IMR-90 (cell line): Measurements from ENCODE around the gene SLF2. TPM values are rescaled to one million over a fixed set of nuclear protein-coding genes. Genes with fewer than 3 reads are reported as not detected.

ENCODE experiments used
- ATAC-seq: fragments of 200-7000 bp; cut with Tn5 transposase; 2 replicates; pipeline ENCODE4 v1.9.1; 2020; ENCODE audit warnings: low read depth, mild to moderate bottlenecking, moderate library complexity
- BruUV-seq: library from RNA; stranded (reverse); fragments of 400-500 nt; replicated peaks from 2 replicates; lab custom pipeline; 2021; lab: Mats Ljungman, UMichigan
- CTCF ChIA-PET: fragments of 300-600 bp; formaldehyde crosslinking; extraction: SDS; loops from one replicate; lab custom pipeline; 2021; ENCODE audit warnings: antibody characterized with exemption; lab: Yijun Ruan, JAX
- POLR2A ChIA-PET: fragments of 300-600 bp; sonication (Branson Sonifier 250); formaldehyde crosslinking; loops from one replicate; lab custom pipeline; 2022; ENCODE audit warnings: antibody characterized with exemption; ENCODE audit not compliant: unreplicated experiment; lab: Charles Lee
- DNase-seq: peaks from one replicate; pipeline ENCODE4 v3.0.0; 2013
- H2AFZ ChIP-seq: replicated peaks from 2 replicates; pipeline ENCODE3; 2013; ENCODE audit warnings: low read length, mild to moderate bottlenecking; ENCODE audit not compliant: poor library complexity
- H2AK5ac ChIP-seq: 2 replicates; pipeline ENCODE4 v1.6.1; 2013; ENCODE audit warnings: low read depth, low read length, inconsistent platforms
- H2AK9ac ChIP-seq: replicated peaks from 2 replicates; pipeline ENCODE3; 2013; ENCODE audit warnings: mild to moderate bottlenecking, low read depth, low read length, moderate library complexity; ENCODE audit not compliant: poor library complexity
- H2BK120ac ChIP-seq: 2 replicates; pipeline ENCODE4 v1.6.1; 2013; ENCODE audit warnings: low read depth, low read length, inconsistent platforms
- H2BK15ac ChIP-seq: 3 replicates; pipeline ENCODE4 v1.6.1; 2013; ENCODE audit warnings: low read depth, low read length, inconsistent platforms
- H2BK20ac ChIP-seq: 2 replicates; pipeline ENCODE4 v1.6.1; 2013; ENCODE audit warnings: low read depth, mild to moderate bottlenecking, inconsistent platforms, low read length, moderate library complexity
- H2BK5ac ChIP-seq: 2 replicates; pipeline ENCODE4 v1.6.1; 2013; ENCODE audit warnings: mild to moderate bottlenecking, low read depth, low read length, inconsistent platforms; ENCODE audit not compliant: poor library complexity, severe bottlenecking
- H3K14ac ChIP-seq: replicated peaks from 2 replicates; pipeline ENCODE4 v1.6.1; 2013; ENCODE audit warnings: low read depth, low read length, inconsistent platforms
- H3K18ac ChIP-seq: 2 replicates; pipeline ENCODE4 v1.6.1; 2013; ENCODE audit warnings: low read depth, low read length, control low read depth
- H3K23ac ChIP-seq: 2 replicates; pipeline ENCODE4 v1.6.1; 2013; ENCODE audit warnings: low read depth, low read length, inconsistent platforms
- H3K27ac ChIP-seq: 2 replicates; pipeline ENCODE4 v1.5.1; 2013; ENCODE audit warnings: mild to moderate bottlenecking, control low read depth, low read length; ENCODE audit not compliant: insufficient read depth
- H3K27me3 ChIP-seq: 2 replicates; pipeline ENCODE4 v1.6.1; 2013; ENCODE audit warnings: low read length; ENCODE audit not compliant: control insufficient read depth, insufficient read depth
- H3K36me3 ChIP-seq: 2 replicates; pipeline ENCODE4 v1.6.1; 2013; ENCODE audit warnings: low read length, mixed read lengths; ENCODE audit not compliant: control insufficient read depth, insufficient read depth
- H3K4ac ChIP-seq: 2 replicates; pipeline ENCODE4 v1.6.1; 2013; ENCODE audit warnings: low read depth, low read length, inconsistent platforms
- H3K4me1 ChIP-seq: 2 replicates; pipeline ENCODE4 v1.6.1; 2013; ENCODE audit warnings: low read length, mixed read lengths; ENCODE audit not compliant: control insufficient read depth, insufficient read depth
- H3K4me2 ChIP-seq: 2 replicates; pipeline ENCODE4 v1.6.1; 2013; ENCODE audit warnings: low read depth, mild to moderate bottlenecking, control low read depth, low read length, moderate library complexity
- H3K4me3 ChIP-seq: 2 replicates; pipeline ENCODE4 v1.5.1; 2013; ENCODE audit warnings: low read depth, mild to moderate bottlenecking, control low read depth, low read length, moderate library complexity; ENCODE audit not compliant: insufficient read depth
- H3K56ac ChIP-seq: 2 replicates; pipeline ENCODE4 v1.6.1; 2013; ENCODE audit warnings: low read length, inconsistent platforms; ENCODE audit not compliant: insufficient read depth; ENCODE audit errors: extremely low read depth
- H3K79me1 ChIP-seq, 2 experiments: 2 replicates each; pipeline ENCODE4 v1.6.1; 2013; ENCODE audit warnings: low read length in 2 of 2, inconsistent platforms in 1 of 2, low read depth in 1 of 2
- H3K9ac ChIP-seq: 2 replicates; pipeline ENCODE4 v1.6.1; 2013; ENCODE audit warnings: low read depth, low read length, control low read depth
- H3K9me1 ChIP-seq: 2 replicates; pipeline ENCODE4 v1.6.1; 2013; ENCODE audit warnings: low read length, inconsistent platforms; ENCODE audit not compliant: insufficient read depth
- H3K9me3 ChIP-seq: 2 replicates; pipeline ENCODE4 v1.6.1; 2013; ENCODE audit warnings: low read length; ENCODE audit not compliant: control insufficient read depth, insufficient read depth
- H4K20me1 ChIP-seq: 2 replicates; pipeline ENCODE4 v1.6.1; 2013; ENCODE audit warnings: low read length, inconsistent platforms; ENCODE audit not compliant: insufficient read depth
- H4K5ac ChIP-seq: 2 replicates; pipeline ENCODE4 v1.6.1; 2013; ENCODE audit warnings: mild to moderate bottlenecking, low read depth, low read length, control low read depth
- H4K8ac ChIP-seq, 2 experiments: 2 replicates each; pipeline ENCODE4 v1.6.1; 2013; ENCODE audit warnings: low read depth in 2 of 2, low read length in 2 of 2, control low read depth in 1 of 2, inconsistent platforms in 1 of 2
- H4K91ac ChIP-seq: 2 replicates; pipeline ENCODE4 v1.6.1; 2013; ENCODE audit warnings: low read depth, low read length, inconsistent platforms; ENCODE audit not compliant: insufficient read depth
- BHLHE40 ChIP-seq: fragments of 150-350 bp; IDR thresholded peaks from 2 replicates; pipeline ENCODE4 v1.6.1; 2016; ENCODE audit warnings: mild to moderate bottlenecking, low read depth, low read length
- CEBPB ChIP-seq: IDR thresholded peaks from 2 replicates; pipeline ENCODE4 v1.6.1; 2012; ENCODE audit warnings: low read depth, low read length, improper control_type of control experiment
- CHD1 ChIP-seq: IDR thresholded peaks from 2 replicates; pipeline ENCODE4 v1.6.1; 2012; ENCODE audit warnings: low read depth, low read length, improper control_type of control experiment
- FOS ChIP-seq: fragments of 150-350 bp; IDR thresholded peaks from 2 replicates; pipeline ENCODE4 v1.6.1; 2016; ENCODE audit warnings: low read depth, low read length
- MAFK ChIP-seq: IDR thresholded peaks from 2 replicates; pipeline ENCODE4 v1.6.1; 2012; ENCODE audit warnings: low read depth, low read length, improper control_type of control experiment
- MAZ ChIP-seq: IDR thresholded peaks from 2 replicates; pipeline ENCODE4 v1.6.1; 2012; ENCODE audit warnings: low read depth, mild to moderate bottlenecking, low read length, improper control_type of control experiment, moderate library complexity, borderline replicate concordance
- MXI1 ChIP-seq: IDR thresholded peaks from 2 replicates; pipeline ENCODE4 v1.6.1; 2012; ENCODE audit warnings: low read depth, mild to moderate bottlenecking, low read length, moderate library complexity, borderline replicate concordance
- POLR2A ChIP-seq: IDR thresholded peaks from 2 replicates; pipeline ENCODE4 v1.6.1; 2012; ENCODE audit warnings: mild to moderate bottlenecking, low read depth, low read length
- RAD21 ChIP-seq: IDR thresholded peaks from 2 replicates; pipeline ENCODE4 v1.6.1; 2012; ENCODE audit warnings: low read length, improper control_type of control experiment
- RFX5 ChIP-seq: IDR thresholded peaks from 2 replicates; pipeline ENCODE4 v1.8.0; 2012; ENCODE audit warnings: low read depth, mild to moderate bottlenecking, low read length, moderate library complexity
- SMC3 ChIP-seq: fragments of 150-350 bp; IDR thresholded peaks from 2 replicates; pipeline ENCODE4 v1.6.1; 2016; ENCODE audit warnings: low read depth, mild to moderate bottlenecking, antibody characterized with exemption, low read length, moderate library complexity
- WGBS, 2 experiments: methylation state at CpG; one replicate each; pipeline versions ENCODE4 v1.1.5 to v1.1.7; 2013; ENCODE audit warnings: missing lambda C conversion rate in 2 of 2; ENCODE audit not compliant: insufficient read length in 1 of 2; ENCODE audit errors: extremely low coverage in 2 of 2; 5-methylcytosine and 5-hydroxymethylcytosine counted together
- dilution Hi-C: fragments of 300-500 bp; cut with HindIII; formaldehyde crosslinking; loops from one replicate; pipeline ENCODE4 v1.14.3; 2018; ENCODE audit warnings: low sequenced_read_pairs; ENCODE audit not compliant: unreplicated experiment
- in situ Hi-C: fragments of 300-500 bp; cut with MboI; formaldehyde crosslinking; loops from 3 replicates; pipeline ENCODE4 v1.14.3; 2019; ENCODE audit warnings: low sequenced_read_pairs, inconsistent platforms, mixed read lengths
- intact Hi-C: fragments of 100-400 bp; cut with micrococcal nuclease; formaldehyde crosslinking; loops from 2 replicates; pipeline ENCODE4 v1.10.0; 2022
- polyA plus RNA-seq, 3 experiments: library from polyadenylated mRNA; depleted of rRNA; stranded (reverse); fragments of >200 nt; gene quantifications; 2 replicates each; pipeline ENCODE4 v1.2.3, GENCODE V29; 2012; ENCODE audit warnings: low replicate concordance in 1 of 3
- total RNA-seq: library from RNA; depleted of rRNA; stranded (reverse); fragments of >200 nt; gene quantifications from 2 replicates; pipeline ENCODE4 v1.2.3, GENCODE V29; 2012
- TF ChIP-seq, protein P1 (sequence below): fragments of 150-350 bp; IDR thresholded peaks from 2 replicates; pipeline ENCODE4 v1.6.1; 2016; ENCODE audit warnings: low read depth, mild to moderate bottlenecking, low read length, moderate library complexity, borderline replicate concordance
- TF ChIP-seq, protein P2 (sequence below): conservative IDR thresholded peaks from 2 replicates; pipeline ENCODE4 v1.5.1; 2012; ENCODE audit warnings: mild to moderate bottlenecking, low read depth, low read length, improper control_type of control experiment
- TF ChIP-seq, protein P3 (sequence below): fragments of 150-350 bp; IDR thresholded peaks from 2 replicates; pipeline ENCODE4 v1.6.1; 2017; ENCODE audit warnings: mild to moderate bottlenecking, antibody characterized with exemption, low read length, low read depth

Gene SLF2
- total and polyA plus RNA-seq, 2 of the 4 experiments (the other 2 are of a cell fraction): 8.5 to 21.7 TPM

DNA sequence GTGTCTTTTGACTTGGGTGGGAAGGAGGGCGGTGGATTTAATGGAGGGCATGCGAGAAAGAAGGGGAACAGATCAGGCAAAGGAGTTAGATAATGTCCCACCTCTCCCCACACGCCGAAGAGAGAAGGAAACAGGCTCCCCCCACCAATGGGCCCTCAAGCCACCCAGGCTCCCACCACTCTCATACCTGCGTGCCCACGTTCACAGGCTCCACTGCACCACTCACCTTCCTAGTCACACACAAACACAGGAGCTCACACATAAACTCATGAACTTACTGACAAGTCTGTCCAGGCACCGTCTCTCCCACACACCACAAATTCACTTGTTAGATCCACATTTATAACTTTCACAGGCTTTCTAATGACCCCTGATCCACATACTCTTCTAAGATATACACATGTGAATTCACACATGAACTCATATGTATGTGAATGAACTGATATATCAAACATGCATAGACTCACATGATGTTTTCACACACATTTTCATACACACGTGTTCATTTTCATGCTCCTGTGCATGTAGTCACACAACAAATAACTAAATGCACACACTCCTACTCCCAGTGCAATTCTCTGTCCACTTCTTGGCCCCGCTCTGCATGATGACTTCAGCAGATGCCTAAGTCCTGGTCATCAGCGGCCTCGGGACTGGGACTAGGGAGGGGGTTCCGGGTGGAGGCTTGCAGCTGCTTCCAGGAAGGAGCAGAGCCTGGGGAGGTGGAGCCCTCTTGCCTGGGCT lies 88.3 kb downstream of the SLF2 start:
- peak overlapping the region; percentile 66 for H2BK120ac ChIP-seq
- H3K56ac ChIP-seq: peak overlapping the region; percentile 86
- peak overlapping the region; percentile 63 for H3K18ac ChIP-seq
- peak overlapping the region; percentile 97 for H3K9ac ChIP-seq
- peaks cover 56% of the 10 kb centered on the region for H4K20me1 ChIP-seq
- H3K4ac ChIP-seq: peak overlapping the region; percentile 96
- peaks cover 4% of the 10 kb centered on the region for H3K9me1 ChIP-seq
- peak overlapping the region; percentile 77 for H4K91ac ChIP-seq
- peak overlapping the region; percentile 93 for H3K23ac ChIP-seq
- peak overlapping the region; percentile 91 for H3K27ac ChIP-seq
- H2AFZ ChIP-seq: peak overlapping the region; percentile 83
- BruUV-seq: no TSS peak
- dilution Hi-C loops (no loop called here), intact Hi-C loops (no loop called here), in situ Hi-C loops (no loop called here)
- no peaks in the 10 kb centered on the region for H3K27me3 ChIP-seq
- peak overlapping the region; percentile 94 for H3K14ac ChIP-seq
- H4K8ac ChIP-seq: peak overlapping the region; percentile 58 to 95
- H3K4me1 ChIP-seq: peaks cover 25% of the 10 kb centered on the region
- 38% methylated on average over 3 of the region's 12 CpGs; no CpG with 5 or more reads in 1 of the 2 experiments for WGBS, 2 experiments
- no peaks in the 10 kb centered on the region for H3K9me3 ChIP-seq
- peaks cover 20 to 67% of the 10 kb centered on the region in 2 experiments for H3K79me1 ChIP-seq
- H2AK9ac ChIP-seq: peak overlapping the region; percentile 100
- DNase-seq: peak; percentile 95
- ATAC-seq: peak; percentile 35
- peak overlapping the region; percentile 78 for H4K5ac ChIP-seq
- CTCF ChIA-PET: interaction anchor here (1.2 to 3.2 kb wide), 2 partner anchors 11 to 13 kb away, joined by 4 to 10 read pairs; no protein-coding TSS in a partner anchor
- H2BK5ac ChIP-seq: peak overlapping the region; percentile 81
- POLR2A ChIA-PET: no interaction called here
- H3K4me3 ChIP-seq: peak overlapping the region; percentile 78
- H2AK5ac ChIP-seq: peak overlapping the region; percentile 94
- H2BK20ac ChIP-seq: no peak overlapping the region
- peak overlapping the region; percentile 63; the same call in 2 of the 3 replicates for H2BK15ac ChIP-seq
- peak overlapping the region; percentile 93 for H3K4me2 ChIP-seq
- peaks cover 35% of the 10 kb centered on the region for H3K36me3 ChIP-seq
- no peak for TF ChIP-seq RFX5
- peak; percentile 54; the same call in 1 of the 2 replicates for TF ChIP-seq MXI1
- TF ChIP-seq CEBPB: no peak
- TF ChIP-seq, protein P1, sequence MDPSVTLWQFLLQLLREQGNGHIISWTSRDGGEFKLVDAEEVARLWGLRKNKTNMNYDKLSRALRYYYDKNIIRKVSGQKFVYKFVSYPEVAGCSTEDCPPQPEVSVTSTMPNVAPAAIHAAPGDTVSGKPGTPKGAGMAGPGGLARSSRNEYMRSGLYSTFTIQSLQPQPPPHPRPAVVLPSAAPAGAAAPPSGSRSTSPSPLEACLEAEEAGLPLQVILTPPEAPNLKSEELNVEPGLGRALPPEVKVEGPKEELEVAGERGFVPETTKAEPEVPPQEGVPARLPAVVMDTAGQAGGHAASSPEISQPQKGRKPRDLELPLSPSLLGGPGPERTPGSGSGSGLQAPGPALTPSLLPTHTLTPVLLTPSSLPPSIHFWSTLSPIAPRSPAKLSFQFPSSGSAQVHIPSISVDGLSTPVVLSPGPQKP: no peak
- peak; percentile 83 for TF ChIP-seq POLR2A
- no peak for TF ChIP-seq RAD21
- TF ChIP-seq, protein P2, sequence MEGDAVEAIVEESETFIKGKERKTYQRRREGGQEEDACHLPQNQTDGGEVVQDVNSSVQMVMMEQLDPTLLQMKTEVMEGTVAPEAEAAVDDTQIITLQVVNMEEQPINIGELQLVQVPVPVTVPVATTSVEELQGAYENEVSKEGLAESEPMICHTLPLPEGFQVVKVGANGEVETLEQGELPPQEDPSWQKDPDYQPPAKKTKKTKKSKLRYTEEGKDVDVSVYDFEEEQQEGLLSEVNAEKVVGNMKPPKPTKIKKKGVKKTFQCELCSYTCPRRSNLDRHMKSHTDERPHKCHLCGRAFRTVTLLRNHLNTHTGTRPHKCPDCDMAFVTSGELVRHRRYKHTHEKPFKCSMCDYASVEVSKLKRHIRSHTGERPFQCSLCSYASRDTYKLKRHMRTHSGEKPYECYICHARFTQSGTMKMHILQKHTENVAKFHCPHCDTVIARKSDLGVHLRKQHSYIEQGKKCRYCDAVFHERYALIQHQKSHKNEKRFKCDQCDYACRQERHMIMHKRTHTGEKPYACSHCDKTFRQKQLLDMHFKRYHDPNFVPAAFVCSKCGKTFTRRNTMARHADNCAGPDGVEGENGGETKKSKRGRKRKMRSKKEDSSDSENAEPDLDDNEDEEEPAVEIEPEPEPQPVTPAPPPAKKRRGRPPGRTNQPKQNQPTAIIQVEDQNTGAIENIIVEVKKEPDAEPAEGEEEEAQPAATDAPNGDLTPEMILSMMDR: no peak
- peak; percentile 52 for TF ChIP-seq MAFK
- TF ChIP-seq FOS: peak; percentile 41; the same call in 1 of the 2 replicates
- peak; percentile 94; the same call in 1 of the 2 replicates for TF ChIP-seq MAZ
- no peak for TF ChIP-seq SMC3
- 0 out of 2 replicates have a peak, but pooled peaks have one; percentile 72 for TF ChIP-seq CHD1
- TF ChIP-seq BHLHE40: no peak
- TF ChIP-seq, protein P3, sequence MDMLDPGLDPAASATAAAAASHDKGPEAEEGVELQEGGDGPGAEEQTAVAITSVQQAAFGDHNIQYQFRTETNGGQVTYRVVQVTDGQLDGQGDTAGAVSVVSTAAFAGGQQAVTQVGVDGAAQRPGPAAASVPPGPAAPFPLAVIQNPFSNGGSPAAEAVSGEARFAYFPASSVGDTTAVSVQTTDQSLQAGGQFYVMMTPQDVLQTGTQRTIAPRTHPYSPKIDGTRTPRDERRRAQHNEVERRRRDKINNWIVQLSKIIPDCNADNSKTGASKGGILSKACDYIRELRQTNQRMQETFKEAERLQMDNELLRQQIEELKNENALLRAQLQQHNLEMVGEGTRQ: no peak; the same call in 1 of the 2 replicates
